ENCODE data around the gene TREX2. TPM values are rescaled to one million over a fixed set of nuclear protein-coding genes. Genes with fewer than 3 reads are reported as not detected.

TREX2 gene
- total and polyA plus RNA-seq, 2 of the 8 experiments (the other 6 are each of a cell fraction or from before 2014, with no cell fraction given): 0.71 to 0.80 TPM

GRCh38 chrX:153470411-153471363 is 24.8 kb upstream of the TREX2 start, which contains the start of gene HAUS7 (continued):
- TF ChIP-seq MAFK (IDR thresholded peaks at IDR 0.05; ENCODE audit: low read depth, low read length): no peak
- TF ChIP-seq ASH2L (IDR thresholded peaks at IDR 0.05; ENCODE audit: low read length): no peak
- TF ChIP-seq BRCA1 (IDR thresholded peaks at IDR 0.05; ENCODE audit: low read depth, low read length): no peak
- peak; percentile 98 for TF ChIP-seq CREB1 (IDR thresholded peaks at IDR 0.05)
- no peak for TF ChIP-seq NANOG (IDR thresholded peaks at IDR 0.05; ENCODE audit: insufficient read depth, low read depth, low read length, poor library complexity, severe bottlenecking)
- TF ChIP-seq YY1 (IDR thresholded peaks at IDR 0.05; ENCODE audit: low read depth, low read length): 0 out of 2 replicates have a peak, but pooled peaks have one; percentile 33
- no peak for TF ChIP-seq E2F6 (IDR thresholded peaks at IDR 0.05)
- no peak for TF ChIP-seq CBX5 (IDR thresholded peaks at IDR 0.05; ENCODE audit: low read depth, low read length)
- TF ChIP-seq SIRT6 (IDR thresholded peaks at IDR 0.05; ENCODE audit: low read length): no peak
- TF ChIP-seq SP1 (IDR thresholded peaks at IDR 0.05; ENCODE audit: low read depth, low read length): peak; percentile 54; the same call in 1 of the 2 replicates
- TF ChIP-seq, protein P1, sequence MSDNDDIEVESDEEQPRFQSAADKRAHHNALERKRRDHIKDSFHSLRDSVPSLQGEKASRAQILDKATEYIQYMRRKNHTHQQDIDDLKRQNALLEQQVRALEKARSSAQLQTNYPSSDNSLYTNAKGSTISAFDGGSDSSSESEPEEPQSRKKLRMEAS (IDR thresholded peaks at IDR 0.05): no peak; the same call in 1 of the 2 replicates
- no peak for TF ChIP-seq CEBPB (IDR thresholded peaks at IDR 0.05; ENCODE audit: low read depth, low read length)
- no peak for TF ChIP-seq TCF12 (IDR thresholded peaks at IDR 0.05; ENCODE audit: low read depth, low read length)
- TF ChIP-seq KDM4A (IDR thresholded peaks at IDR 0.05; ENCODE audit: low read depth, low read length, severe bottlenecking): peak; percentile 23
- no peak for TF ChIP-seq RNF2 (IDR thresholded peaks at IDR 0.05; ENCODE audit: borderline replicate concordance, low read depth, low read length, missing control alignments, poor library complexity, severe bottlenecking)
- TF ChIP-seq GABPA (IDR thresholded peaks at IDR 0.05; ENCODE audit: borderline replicate concordance, insufficient read depth, low read length): no peak
- no peak for TF ChIP-seq KDM5A (IDR thresholded peaks at IDR 0.05; ENCODE audit: low read length)
- no peak for TF ChIP-seq EZH2 (IDR thresholded peaks at IDR 0.05; ENCODE audit: low read depth, low read length, severe bottlenecking)
- no peak for TF ChIP-seq CHD1 (IDR thresholded peaks at IDR 0.05; ENCODE audit: low read depth, low read length)
- TF ChIP-seq USF2 (IDR thresholded peaks at IDR 0.05; ENCODE audit: low read length): no peak
- no peak for TF ChIP-seq TAF7 (optimal IDR thresholded peaks at IDR 0.05; ENCODE audit: borderline replicate concordance, low read depth, low read length)
- peak; percentile 69; the same call in 1 of the 2 replicates for TF ChIP-seq PHF8 (conservative IDR thresholded peaks at IDR 0.05; ENCODE audit: low read depth, low read length)

Measured in H1 (cell line).